ENCODE data around the gene WWOX.
"Not testable (repeated sequence)": the region's sequence is repeated elsewhere in the genome, so short reads cannot be mapped to it uniquely, and the experiment has no call there.

Gene WWOX

DNA sequence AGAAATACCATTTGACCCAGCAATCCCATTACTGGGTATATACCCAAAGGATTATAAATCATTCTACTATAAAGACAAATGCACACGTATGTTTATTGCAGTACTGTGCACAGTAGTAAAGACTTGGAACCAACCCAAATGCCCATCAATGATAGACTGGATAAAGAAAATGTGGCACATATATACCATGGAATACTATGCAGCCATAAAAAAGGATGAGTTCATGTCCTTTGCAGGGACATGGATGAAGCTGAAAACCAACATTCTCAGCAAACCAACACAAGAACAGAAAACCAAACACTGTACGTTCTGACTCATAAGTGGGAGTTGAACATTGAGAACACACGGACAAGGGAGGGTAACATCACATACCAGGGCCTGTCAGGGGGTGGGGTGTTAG is 1126.5 kb downstream of the WWOX start:
- H3K4me3 ChIP-seq (ENCODE audit: low read length); H3K27me3 ChIP-seq (replicated peaks; ENCODE audit: control insufficient read depth, insufficient read depth, low read length); H3K36me3 ChIP-seq (ENCODE audit: control insufficient read depth, insufficient read depth, low read length, severe bottlenecking); DNase-seq (ENCODE audit: low read depth); H3K9ac ChIP-seq (ENCODE audit: low read length); H3K4me1 ChIP-seq (ENCODE audit: control insufficient read depth, insufficient read depth, low read length); H3K9me3 ChIP-seq (ENCODE audit: control insufficient read depth, low read length): not testable (repeated sequence)

GRCh38 chr16:79229361-79229760 is 1129.9 kb downstream of the WWOX start:
- Histone ChIP-seq H3K9ac (ENCODE audit: low read length) (no peak overlapping the region), H3K4me1 (ENCODE audit: control insufficient read depth, insufficient read depth, low read length) (no peaks in the 10 kb centered on the region), H3K27me3 (replicated peaks; ENCODE audit: control insufficient read depth, insufficient read depth, low read length) (no peaks in the 10 kb centered on the region), H3K36me3 (ENCODE audit: control insufficient read depth, insufficient read depth, low read length, severe bottlenecking) (no peaks in the 10 kb centered on the region), H3K9me3 (ENCODE audit: control insufficient read depth, low read length) (no peaks in the 10 kb centered on the region), H3K4me3 (ENCODE audit: low read length) (no peak overlapping the region)
- no peak for DNase-seq (ENCODE audit: low read depth)

DNA sequence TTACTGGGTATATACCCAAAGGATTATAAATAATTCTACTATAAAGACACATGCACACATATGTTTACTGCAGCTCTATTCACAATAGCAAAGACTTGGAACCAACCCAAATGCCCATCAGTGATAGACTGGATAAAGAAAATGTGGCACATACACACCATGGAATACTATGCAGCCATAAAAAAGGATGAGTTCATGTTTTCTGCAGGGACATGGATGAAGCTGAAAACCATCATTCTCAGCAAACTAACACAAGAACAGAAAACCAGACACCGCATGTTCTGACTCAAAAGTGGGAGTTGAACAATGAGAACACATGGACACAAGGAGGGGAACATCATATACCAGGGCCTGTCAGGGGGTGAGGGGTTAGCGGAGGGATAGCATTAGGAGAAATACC is 1146.2 kb downstream of the WWOX start:
- not testable (repeated sequence) for H3K4me1 ChIP-seq (ENCODE audit: control insufficient read depth, insufficient read depth, low read length); H3K27me3 ChIP-seq (replicated peaks; ENCODE audit: control insufficient read depth, insufficient read depth, low read length); H3K9me3 ChIP-seq (ENCODE audit: control insufficient read depth, low read length); H3K36me3 ChIP-seq (ENCODE audit: control insufficient read depth, insufficient read depth, low read length, severe bottlenecking); H3K4me3 ChIP-seq (ENCODE audit: low read length); H3K9ac ChIP-seq (ENCODE audit: low read length); DNase-seq (ENCODE audit: low read depth)

DNA sequence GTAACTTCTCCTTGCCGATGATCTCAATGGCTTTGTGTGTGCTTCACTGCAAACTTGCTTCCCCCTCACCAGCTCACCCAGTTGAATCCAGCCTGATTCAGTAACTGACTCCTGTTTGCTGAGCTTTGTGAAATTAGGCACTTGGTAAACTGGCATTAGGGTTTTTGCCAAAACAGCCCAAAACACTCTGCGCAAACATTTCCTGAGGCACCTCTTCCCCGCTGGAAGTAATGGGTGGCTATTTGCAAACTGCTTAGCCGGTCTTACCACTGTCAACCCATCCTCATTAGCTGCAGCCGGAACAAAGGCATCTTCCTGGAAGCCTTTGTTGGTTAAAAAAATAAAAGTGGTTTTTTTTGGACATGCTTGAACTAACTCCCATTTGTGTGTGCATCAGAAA is 1147.9 kb downstream of the WWOX start:
- Histone ChIP-seq H3K9me3 (ENCODE audit: control insufficient read depth, low read length) (no peaks in the 10 kb centered on the region), H3K9ac (ENCODE audit: low read length) (no peak overlapping the region), H3K36me3 (ENCODE audit: control insufficient read depth, insufficient read depth, low read length, severe bottlenecking) (no peaks in the 10 kb centered on the region), H3K4me3 (ENCODE audit: low read length) (no peak overlapping the region), H3K27me3 (replicated peaks; ENCODE audit: control insufficient read depth, insufficient read depth, low read length) (no peaks in the 10 kb centered on the region), H3K4me1 (ENCODE audit: control insufficient read depth, insufficient read depth, low read length) (no peaks in the 10 kb centered on the region)
- DNase-seq (ENCODE audit: low read depth) = no peak

DNA sequence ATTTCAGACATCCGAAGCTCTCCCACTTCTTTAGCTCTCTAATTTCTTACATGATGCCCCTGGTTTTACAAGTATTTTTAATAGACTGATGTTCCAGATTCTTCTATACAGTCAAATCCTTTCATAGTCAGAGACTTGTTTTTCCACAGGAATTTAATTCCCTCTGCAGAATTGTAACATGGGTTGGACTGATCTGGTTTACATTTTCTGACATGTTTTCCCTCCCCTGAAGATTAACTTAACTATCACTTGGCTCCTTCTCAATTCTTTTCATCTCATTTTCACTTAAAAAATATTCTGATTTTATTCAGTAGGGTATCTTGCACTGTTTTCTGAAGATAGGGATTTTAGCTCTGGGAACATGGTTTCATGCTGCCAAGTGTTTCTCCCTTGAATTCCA is 1148.9 kb downstream of the WWOX start:
- DNase-seq (ENCODE audit: low read depth) = no peak
- Histone ChIP-seq H3K4me1 (ENCODE audit: control insufficient read depth, insufficient read depth, low read length) (no peaks in the 10 kb centered on the region), H3K9me3 (ENCODE audit: control insufficient read depth, low read length) (no peaks in the 10 kb centered on the region), H3K27me3 (replicated peaks; ENCODE audit: control insufficient read depth, insufficient read depth, low read length) (no peaks in the 10 kb centered on the region), H3K9ac (ENCODE audit: low read length) (no peak overlapping the region), H3K4me3 (ENCODE audit: low read length) (no peak overlapping the region), H3K36me3 (ENCODE audit: control insufficient read depth, insufficient read depth, low read length, severe bottlenecking) (no peaks in the 10 kb centered on the region)

- H3K27me3 ChIP-seq (replicated peaks; ENCODE audit: control insufficient read depth, insufficient read depth, low read length) = no peaks in the 10 kb centered on the region
- H3K36me3 ChIP-seq (ENCODE audit: control insufficient read depth, insufficient read depth, low read length, severe bottlenecking) = no peaks in the 10 kb centered on the region
- H3K9ac ChIP-seq (ENCODE audit: low read length) = no peak overlapping the region
- no peaks in the 10 kb centered on the region for H3K4me1 ChIP-seq (ENCODE audit: control insufficient read depth, insufficient read depth, low read length)
- DNase-seq (ENCODE audit: low read depth) = no peak
- no peak overlapping the region for H3K4me3 ChIP-seq (ENCODE audit: low read length)
- no peaks in the 10 kb centered on the region for H3K9me3 ChIP-seq (ENCODE audit: control insufficient read depth, low read length)
Measured at GRCh38 chr16:79250502-79251098, 1151.1 kb downstream of the WWOX start.

DNA sequence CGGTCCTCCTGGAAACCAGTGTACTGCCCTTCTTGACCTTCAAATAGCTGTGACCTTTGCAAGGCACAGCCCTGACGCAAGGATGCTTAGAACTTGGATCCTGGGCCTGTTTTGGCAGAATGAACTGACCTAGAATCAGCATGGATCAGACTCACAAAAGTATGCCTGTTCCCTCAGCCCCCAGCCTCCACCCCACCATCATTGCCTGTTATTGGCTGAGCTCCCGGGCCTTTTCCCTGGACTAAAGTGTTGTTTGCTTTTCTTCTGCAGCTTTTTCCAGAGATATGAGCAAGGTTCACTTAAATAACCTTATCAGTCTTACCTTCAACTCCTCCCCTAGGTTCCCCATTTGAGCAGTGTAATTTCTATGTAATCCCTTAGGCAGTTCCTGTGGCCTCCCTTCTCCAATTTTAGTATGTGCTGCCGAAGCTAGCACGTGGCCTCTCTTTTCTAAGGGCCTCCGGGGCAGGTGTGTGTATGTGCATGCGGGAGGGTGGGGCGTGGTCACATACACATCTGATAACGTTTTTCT is 1153.7 kb downstream of the WWOX start:
- Histone ChIP-seq H3K9ac (ENCODE audit: low read length) (no peak overlapping the region), H3K4me1 (ENCODE audit: control insufficient read depth, insufficient read depth, low read length) (no peaks in the 10 kb centered on the region), H3K4me3 (ENCODE audit: low read length) (no peak overlapping the region), H3K36me3 (ENCODE audit: control insufficient read depth, insufficient read depth, low read length, severe bottlenecking) (no peaks in the 10 kb centered on the region), H3K27me3 (replicated peaks; ENCODE audit: control insufficient read depth, insufficient read depth, low read length) (peaks cover 4% of the 10 kb centered on the region), H3K9me3 (ENCODE audit: control insufficient read depth, low read length) (no peaks in the 10 kb centered on the region)
- no peak for DNase-seq (ENCODE audit: low read depth)

DNA sequence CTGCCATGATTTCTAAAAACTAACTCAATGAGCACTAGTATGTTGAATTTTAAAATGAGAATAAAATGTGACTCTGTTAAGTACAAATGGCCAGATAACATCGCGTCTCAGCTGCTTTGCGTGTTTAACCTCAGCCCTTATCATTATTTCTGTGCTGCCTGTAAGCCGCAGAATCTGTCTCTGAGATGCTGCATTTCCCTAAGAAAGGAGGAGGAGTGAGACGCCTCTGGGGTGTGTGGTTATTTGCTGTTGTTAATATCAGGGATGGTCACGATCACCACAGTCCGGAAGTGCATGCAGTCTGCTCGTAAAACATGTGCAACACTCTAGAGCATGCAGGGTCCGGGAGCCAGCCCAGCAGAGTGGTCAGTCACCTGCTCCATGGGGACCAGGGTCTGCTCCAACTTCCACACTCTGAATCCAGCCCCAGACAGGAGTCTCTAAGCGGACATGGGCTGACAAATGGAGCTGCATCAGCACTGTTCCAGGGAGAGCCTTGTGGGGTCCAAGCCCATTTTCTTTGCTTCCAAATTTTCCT is 1158.6 kb downstream of the WWOX start:
- no peaks in the 10 kb centered on the region for H3K9me3 ChIP-seq (ENCODE audit: control insufficient read depth, low read length)
- H3K36me3 ChIP-seq (ENCODE audit: control insufficient read depth, insufficient read depth, low read length, severe bottlenecking) = no peaks in the 10 kb centered on the region
- DNase-seq (ENCODE audit: low read depth) = no peak
- H3K9ac ChIP-seq (ENCODE audit: low read length) = no peak overlapping the region
- peaks cover 4% of the 10 kb centered on the region for H3K27me3 ChIP-seq (replicated peaks; ENCODE audit: control insufficient read depth, insufficient read depth, low read length)
- no peak overlapping the region for H3K4me3 ChIP-seq (ENCODE audit: low read length)
- H3K4me1 ChIP-seq (ENCODE audit: control insufficient read depth, insufficient read depth, low read length) = no peaks in the 10 kb centered on the region

- not testable (repeated sequence) for H3K36me3 ChIP-seq (ENCODE audit: control insufficient read depth, insufficient read depth, low read length, severe bottlenecking); DNase-seq (ENCODE audit: low read depth); H3K9me3 ChIP-seq (ENCODE audit: control insufficient read depth, low read length); H3K9ac ChIP-seq (ENCODE audit: low read length); H3K4me1 ChIP-seq (ENCODE audit: control insufficient read depth, insufficient read depth, low read length); H3K4me3 ChIP-seq (ENCODE audit: low read length); H3K27me3 ChIP-seq (replicated peaks; ENCODE audit: control insufficient read depth, insufficient read depth, low read length)
Measured at GRCh38 chr16:79260890-79261289, 1161.4 kb downstream of the WWOX start.

GRCh38 chr16:79261481-79261940 is 1162.1 kb downstream of the WWOX start:
- Histone ChIP-seq H3K9me3 (ENCODE audit: control insufficient read depth, low read length) (no peaks in the 10 kb centered on the region), H3K4me1 (ENCODE audit: control insufficient read depth, insufficient read depth, low read length) (no peaks in the 10 kb centered on the region), H3K4me3 (ENCODE audit: low read length) (no peak overlapping the region), H3K36me3 (ENCODE audit: control insufficient read depth, insufficient read depth, low read length, severe bottlenecking) (no peaks in the 10 kb centered on the region), H3K27me3 (replicated peaks; ENCODE audit: control insufficient read depth, insufficient read depth, low read length) (peaks cover 4% of the 10 kb centered on the region), H3K9ac (ENCODE audit: low read length) (no peak overlapping the region)
- DNase-seq (ENCODE audit: low read depth) = no peak

DNA sequence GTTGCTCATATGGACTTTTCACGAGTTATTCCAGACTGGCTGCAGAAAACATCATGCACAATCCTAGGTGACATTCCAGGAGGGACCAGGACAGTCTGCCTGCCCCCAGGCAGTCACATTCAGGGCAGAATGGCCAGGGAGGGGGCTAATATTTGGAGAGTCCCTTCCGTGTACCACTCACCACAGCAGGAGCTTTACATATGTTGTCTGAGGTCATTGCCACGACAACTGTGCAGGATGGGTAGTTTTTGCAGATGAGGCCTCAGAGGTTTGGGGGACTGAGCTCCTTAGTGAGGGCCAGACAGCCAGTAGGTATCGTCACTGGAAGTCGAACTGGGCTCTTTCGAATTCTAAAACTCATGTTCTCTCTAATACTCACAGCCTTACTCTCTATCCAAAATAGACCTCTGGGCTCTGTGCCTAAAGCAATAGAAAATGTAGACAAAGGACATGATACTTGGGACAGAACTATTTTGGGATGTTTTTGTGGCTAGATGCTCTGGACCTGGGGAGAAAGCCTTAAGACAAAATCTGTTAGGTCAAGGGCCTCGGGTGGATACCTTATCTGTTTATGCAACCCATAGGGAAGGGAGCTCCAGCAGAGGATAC is 1162.6 kb downstream of the WWOX start:
- Histone ChIP-seq H3K27me3 (replicated peaks; ENCODE audit: control insufficient read depth, insufficient read depth, low read length) (peaks cover 4% of the 10 kb centered on the region), H3K4me1 (ENCODE audit: control insufficient read depth, insufficient read depth, low read length) (no peaks in the 10 kb centered on the region), H3K9me3 (ENCODE audit: control insufficient read depth, low read length) (no peaks in the 10 kb centered on the region), H3K9ac (ENCODE audit: low read length) (no peak overlapping the region), H3K4me3 (ENCODE audit: low read length) (no peak overlapping the region), H3K36me3 (ENCODE audit: control insufficient read depth, insufficient read depth, low read length, severe bottlenecking) (no peaks in the 10 kb centered on the region)
- no peak for DNase-seq (ENCODE audit: low read depth)
